A549 (cell line): ENCODE results near the gene IL12RB2.

Experiments used
- CEBPB ChIP-seq, 2 experiments: fragments of >200 bp in 1 of 2; sonication (Bioruptor Twin) in 1 of 2; formaldehyde crosslinking in 1 of 2; IDR thresholded peaks; 2 replicates each; pipeline ENCODE4 v1.6.1; 2012 to 2016
- EP300 ChIP-seq, 2 experiments: fragments of >200 bp; sonication (Bioruptor Twin); formaldehyde crosslinking; IDR thresholded peaks; 2 replicates in 1 of 2; 3 replicates in 1 of 2; pipeline ENCODE4 v1.6.1; 2016 to 2017
- MAFK ChIP-seq: fragments of 450-650 bp; IDR thresholded peaks from 2 replicates; pipeline ENCODE4 v1.6.1; 2014; ENCODE audit not compliant: partially characterized antibody
- MAZ ChIP-seq: fragments of 150-350 bp; IDR thresholded peaks from 2 replicates; pipeline ENCODE4 v1.6.1; 2014; ENCODE audit warnings: antibody characterized with exemption, low read depth, low read length, borderline replicate concordance
- PHF8 ChIP-seq: fragments of 200-600 bp; sonication (generic); IDR thresholded peaks from 2 replicates; pipeline ENCODE4 v1.6.1; 2016; ENCODE audit warnings: low read depth, mild to moderate bottlenecking, antibody characterized with exemption, moderate library complexity, borderline replicate concordance
- POLR2A ChIP-seq: IDR thresholded peaks from 2 replicates; pipeline ENCODE4 v1.6.1; 2012; ENCODE audit warnings: mild to moderate bottlenecking, low read length
- RFX5 ChIP-seq: fragments of 450-650 bp; IDR thresholded peaks from 2 replicates; pipeline ENCODE4 v1.7.1; 2014; ENCODE audit warnings: antibody characterized with exemption, mild to moderate bottlenecking, moderate library complexity
- ZSCAN20 ChIP-seq: fragments of 250-450 bp; sonication (Bioruptor Pico); IDR thresholded peaks from 2 replicates; pipeline ENCODE4 v1.8.0; 2022; ENCODE audit warnings: mild to moderate bottlenecking, moderate library complexity
- TF ChIP-seq, protein P1 (sequence below): fragments of >200 bp; sonication (Bioruptor Twin); formaldehyde crosslinking; IDR thresholded peaks from 3 replicates; pipeline ENCODE4 v1.5.1; 2016

DNA sequence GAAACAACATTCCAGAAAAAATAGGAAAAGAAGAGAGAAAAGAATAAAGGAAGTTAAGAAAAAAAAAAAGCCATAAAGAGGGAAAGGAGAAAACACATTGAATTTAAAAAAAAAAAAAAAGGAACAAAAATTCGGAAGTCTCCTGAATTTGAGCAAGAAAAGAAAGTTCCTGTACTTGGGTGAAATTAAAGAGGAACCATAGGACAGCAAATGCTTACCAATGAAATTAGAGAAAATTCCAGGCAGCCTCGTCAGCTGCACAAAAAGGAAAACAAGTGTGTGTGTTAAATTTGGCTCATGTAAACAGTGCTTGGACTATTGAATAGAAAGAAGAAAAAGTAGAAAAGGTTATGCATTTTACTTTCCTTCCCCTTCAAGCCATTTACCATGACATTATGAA lies 4.9 kb downstream of the IL12RB2 start:
- TF ChIP-seq CEBPB (IDR thresholded peaks at IDR 0.05) (no peak), RFX5 (no peak), PHF8 (no peak), MAFK (no peak), POLR2A (no peak), EP300 (IDR thresholded peaks at IDR 0.05) (no peak), ZSCAN20 (CRISPR knock-in tag) (no peak), MAZ (no peak)
- TF ChIP-seq, protein P1, sequence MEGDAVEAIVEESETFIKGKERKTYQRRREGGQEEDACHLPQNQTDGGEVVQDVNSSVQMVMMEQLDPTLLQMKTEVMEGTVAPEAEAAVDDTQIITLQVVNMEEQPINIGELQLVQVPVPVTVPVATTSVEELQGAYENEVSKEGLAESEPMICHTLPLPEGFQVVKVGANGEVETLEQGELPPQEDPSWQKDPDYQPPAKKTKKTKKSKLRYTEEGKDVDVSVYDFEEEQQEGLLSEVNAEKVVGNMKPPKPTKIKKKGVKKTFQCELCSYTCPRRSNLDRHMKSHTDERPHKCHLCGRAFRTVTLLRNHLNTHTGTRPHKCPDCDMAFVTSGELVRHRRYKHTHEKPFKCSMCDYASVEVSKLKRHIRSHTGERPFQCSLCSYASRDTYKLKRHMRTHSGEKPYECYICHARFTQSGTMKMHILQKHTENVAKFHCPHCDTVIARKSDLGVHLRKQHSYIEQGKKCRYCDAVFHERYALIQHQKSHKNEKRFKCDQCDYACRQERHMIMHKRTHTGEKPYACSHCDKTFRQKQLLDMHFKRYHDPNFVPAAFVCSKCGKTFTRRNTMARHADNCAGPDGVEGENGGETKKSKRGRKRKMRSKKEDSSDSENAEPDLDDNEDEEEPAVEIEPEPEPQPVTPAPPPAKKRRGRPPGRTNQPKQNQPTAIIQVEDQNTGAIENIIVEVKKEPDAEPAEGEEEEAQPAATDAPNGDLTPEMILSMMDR, result no peak
